CD4-positive, alpha-beta T cell treated with Interleukin-12 subunit alpha and Interleukin-12 subunit beta, for 1 hour (primary cell): ENCODE measurements around the gene ADAM21.
"Not testable (repeated sequence)": the region's sequence is repeated elsewhere in the genome, so short reads cannot be mapped to it uniquely, and the experiment has no call there.

Experiments
- DNase-seq: peaks from one replicate; pipeline ENCODE4 v3.0.0-alpha.2; 2020

ADAM21 gene

DNA sequence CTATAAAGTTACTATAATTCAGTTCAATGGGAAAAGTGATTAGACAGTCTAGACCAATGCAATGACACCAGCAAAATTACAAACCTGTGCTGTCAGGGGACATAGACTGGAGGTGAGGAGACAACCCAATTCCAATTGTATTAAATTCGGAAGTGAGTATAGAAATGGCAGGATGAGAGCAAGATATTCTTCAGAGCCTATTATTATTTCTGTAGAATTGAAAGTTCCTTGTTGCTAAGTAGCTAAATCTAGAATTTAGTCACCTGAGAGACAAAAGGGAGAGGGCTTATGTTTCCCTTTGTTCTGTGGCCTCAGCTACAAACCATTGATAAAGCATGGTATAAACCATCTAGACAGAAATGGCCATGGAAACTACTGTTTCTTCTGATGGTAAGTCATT is at the start of gene ADAM21:
TSS of gene ADAM21 (plus strand) at position 301 of the 400 bp plus-strand sequence. CDS start 5,326 bp downstream, outside the sequence.
- no peak for DNase-seq

DNA sequence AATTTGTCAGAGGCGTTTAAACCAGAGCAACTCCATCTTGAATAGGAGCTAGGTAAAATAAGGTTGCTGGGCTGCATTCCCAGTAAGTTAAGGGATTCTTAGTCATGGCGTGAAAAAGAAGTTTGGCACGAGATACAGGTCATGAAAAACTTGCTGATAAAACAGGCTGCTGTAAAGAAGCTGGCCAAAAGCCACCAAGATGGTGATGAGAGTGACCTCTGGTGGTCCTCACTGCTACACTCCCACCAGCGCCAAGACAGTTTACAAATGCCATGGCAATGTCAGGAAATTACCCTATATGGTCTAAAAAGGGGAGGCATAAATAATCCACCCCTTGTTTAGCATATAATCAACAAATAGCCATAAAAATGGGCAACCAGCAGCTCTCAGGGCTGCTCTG is 48.6 kb upstream of the ADAM21 start:
- DNase-seq, result not testable (repeated sequence)

DNA sequence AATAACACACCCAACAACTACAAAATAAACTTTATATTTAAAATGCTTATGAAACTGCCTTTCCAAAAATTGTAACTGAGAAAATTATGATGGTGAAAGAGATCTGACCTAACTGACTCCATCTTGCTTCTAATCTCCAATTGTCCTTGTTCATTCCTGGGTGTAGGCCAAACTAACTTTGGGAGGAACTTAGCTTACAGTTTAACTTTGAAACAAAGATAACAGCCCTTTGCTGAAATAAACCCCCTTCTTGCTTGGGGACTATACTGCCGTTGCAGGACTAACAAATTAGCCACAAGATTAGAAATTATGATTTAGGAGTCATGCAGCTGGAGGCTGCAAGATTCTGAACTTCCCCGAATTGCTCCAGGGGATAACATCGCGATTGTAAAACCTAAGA is 45.8 kb upstream of the ADAM21 start:
- DNase-seq, result not testable (repeated sequence)

DNA sequence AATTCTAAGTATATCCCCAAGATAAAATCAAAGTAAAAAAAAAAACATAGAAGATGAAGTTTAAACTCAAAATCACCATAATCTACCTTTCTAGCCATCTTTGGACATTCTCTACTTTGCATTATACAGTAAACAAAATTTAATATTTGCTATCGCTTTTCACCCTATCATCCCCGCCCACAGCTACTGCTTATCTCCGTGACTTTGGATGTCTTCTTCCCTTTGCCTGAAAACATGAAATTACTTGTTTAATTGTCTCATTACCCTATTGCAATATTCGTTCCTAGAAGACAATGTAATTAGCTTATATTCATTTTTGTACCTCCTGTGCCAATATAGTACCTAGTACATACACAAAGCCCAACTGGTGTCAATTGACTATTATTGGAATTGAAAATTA is 44.4 kb upstream of the ADAM21 start:
- DNase-seq, result no peak

DNA sequence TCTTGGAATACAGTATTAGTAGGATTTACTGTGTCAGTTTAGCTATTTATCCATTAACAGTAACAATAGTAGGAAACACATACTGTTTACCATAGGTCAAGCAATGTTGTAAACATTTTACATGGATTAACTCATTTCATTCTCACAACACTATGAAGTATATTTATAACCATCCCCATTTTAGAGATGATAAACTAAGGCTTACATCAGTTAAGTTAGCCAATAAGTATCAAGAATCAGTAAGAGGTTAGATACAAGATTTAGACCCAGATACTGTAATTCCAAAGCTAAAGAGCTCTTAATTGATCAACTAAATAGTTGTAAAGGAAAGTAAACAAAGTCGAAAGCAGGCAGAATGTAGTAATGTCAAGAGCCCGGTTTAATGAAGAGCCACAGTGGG is 36.2 kb upstream of the ADAM21 start:
- no peak for DNase-seq

DNA sequence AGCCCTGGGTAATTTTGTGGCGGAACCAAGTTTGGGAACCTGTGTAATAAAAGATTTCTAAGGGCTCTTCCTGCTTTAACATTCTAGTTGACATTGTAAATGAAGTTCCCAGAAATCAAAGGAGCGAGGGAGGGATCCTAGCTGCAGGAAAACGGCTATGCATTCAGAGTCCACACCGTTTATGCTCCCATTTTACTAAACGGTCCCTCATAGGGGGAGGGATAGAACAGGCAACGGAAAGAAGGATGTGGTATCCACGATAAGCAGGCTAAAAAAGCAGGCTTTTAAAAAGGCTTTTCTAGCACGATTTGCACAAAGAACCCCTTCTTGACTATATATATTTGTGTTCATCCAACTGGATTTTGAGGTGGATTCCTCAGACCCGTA is 35.6 kb upstream of the ADAM21 start:
- DNase-seq, result no peak

DNA sequence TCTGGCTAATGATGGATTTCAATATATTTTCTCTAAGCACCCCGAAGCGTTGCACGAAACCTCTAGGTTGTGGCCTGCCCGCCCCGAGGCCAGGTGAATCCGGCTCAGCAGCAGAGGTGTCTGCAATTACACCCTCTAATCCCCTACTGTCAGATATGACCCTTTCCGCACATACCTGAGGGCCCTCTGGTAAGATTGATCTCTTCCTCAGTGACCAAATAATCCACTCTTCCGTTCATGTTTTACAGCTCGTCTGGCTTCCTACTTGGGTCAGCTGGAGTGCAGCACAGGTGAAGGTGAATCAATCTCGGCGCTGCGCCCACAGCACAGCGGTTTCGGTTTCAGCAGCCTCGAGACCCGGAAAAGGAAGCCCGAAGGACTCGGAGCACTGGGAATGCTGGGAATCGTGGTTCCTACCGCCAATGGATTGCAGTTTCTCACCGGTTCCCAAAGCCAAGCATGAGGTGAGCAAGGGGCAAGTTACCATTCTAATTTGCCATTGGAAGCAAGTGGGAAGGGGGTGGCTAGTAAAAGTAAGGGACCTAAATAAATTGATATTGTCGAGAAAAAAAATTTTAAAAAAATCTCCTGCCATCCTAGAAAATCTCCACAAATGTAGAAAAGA is 35.1 kb upstream of the ADAM21 start, which contains the start of gene SYNJ2BP:
TSS of gene SYNJ2BP (minus strand) at position 366 of the 625 bp plus-strand sequence. CDS start at position 239, 127 bp downstream.
- DNase-seq, result peak; percentile 53

DNA sequence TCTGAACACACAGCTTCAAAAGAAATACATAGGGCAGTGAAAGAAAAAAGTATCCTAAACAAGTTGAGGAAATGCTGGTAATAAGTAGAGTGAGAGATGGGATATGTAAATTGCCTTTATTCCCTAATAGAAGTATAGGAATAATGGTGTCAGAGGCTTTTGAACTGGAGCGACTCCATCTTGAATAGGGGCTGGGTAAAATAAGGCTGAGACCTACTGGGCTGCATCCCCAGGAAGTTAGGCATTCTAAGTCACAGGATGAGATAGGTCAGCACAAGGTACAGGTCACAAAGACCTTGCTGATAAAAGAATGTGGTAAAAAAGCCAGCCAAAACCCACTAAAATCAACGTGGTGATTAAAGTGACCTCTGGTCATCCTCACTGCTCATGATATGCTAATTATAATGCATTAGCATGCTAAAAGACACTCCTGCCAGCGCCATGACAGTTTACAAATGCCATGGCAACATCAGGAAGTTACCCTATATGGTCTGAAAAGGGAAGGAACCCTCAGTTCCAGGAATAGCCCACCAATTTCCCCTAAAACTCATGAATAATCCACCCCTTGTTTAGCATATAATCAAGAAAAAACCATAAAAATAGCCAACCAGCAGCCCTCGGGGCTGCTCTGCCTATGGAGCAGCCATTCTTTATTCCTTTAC is 32.6 kb upstream of the ADAM21 start:
- DNase-seq, result not testable (repeated sequence)

DNA sequence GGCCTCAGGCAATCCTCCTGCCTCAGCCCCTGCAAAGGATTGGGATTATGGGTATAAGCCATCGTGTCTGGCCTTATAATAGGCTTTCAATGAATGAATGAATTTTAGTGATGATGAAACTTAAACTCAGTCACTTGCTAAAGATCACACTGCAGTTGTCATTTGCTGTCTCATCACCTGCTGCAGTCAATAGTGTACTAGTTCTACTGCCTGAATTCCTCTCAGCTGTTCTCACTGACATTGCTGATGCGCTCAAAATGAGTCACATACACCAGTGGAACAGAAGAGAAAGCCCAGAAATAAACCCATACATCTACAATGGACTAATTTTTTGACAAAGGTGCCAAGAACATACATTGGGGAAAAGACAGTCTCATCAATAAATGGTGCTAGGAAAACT is 29.4 kb upstream of the ADAM21 start:
- DNase-seq, result no peak

DNA sequence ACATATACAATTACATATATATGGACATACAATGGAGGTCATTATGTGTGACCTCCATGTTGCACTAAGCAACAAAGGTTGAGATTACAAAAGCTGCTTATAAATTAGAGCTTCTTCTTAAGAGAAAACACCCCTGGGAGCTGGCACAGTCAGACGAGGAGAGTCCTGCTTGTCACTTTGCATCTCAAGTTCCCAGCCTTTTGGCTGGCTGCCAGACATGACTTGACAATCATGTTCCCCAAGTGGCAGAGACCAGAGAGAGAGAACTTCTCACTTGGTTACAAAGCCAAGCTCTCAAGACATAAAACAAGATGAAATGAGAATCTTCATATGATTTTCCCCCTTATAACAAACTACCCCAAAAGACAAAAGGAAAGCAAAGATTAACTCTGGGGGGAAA is 26.6 kb upstream of the ADAM21 start:
- DNase-seq, result no peak

DNA sequence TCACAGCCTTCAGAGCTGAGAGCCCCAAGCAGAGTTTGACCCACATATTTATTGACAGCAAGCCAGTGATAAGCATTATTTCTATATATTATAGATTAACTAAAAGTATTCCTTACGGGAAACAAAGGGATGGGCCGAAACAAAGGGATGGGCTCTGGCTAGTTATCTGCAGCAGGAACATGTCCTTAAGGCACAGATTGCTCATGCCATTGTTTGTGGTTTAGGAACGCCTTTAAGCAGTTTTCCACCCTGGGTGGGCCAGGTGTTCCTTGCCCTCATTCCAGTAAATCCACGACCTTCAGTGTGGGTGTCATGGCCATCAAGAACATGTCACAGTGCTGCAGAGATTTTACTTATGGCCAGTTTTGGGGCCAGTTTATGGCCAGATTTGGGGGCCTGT is 25.4 kb upstream of the ADAM21 start:
- not testable (repeated sequence) for DNase-seq

DNA sequence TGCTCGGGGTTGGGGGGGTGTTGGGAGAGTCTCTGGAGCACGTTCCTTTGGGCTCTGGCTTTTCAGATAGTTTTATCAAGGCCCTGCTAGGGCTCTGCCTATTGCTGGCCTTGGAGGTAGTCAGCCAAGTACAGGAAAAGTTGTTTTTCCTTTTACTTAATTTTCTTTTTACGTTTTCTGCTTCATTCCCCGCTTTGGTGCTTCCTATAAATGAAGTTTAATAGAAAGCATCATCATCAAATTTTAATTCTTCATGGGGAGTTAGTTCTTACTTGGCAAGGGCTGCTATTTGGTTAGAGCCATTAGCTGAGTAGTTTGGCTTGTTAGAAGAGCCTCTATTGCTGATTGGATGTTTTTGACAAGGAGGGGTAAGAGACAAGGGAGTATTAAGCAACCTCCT is 15.1 kb upstream of the ADAM21 start:
- DNase-seq, result no peak

DNA sequence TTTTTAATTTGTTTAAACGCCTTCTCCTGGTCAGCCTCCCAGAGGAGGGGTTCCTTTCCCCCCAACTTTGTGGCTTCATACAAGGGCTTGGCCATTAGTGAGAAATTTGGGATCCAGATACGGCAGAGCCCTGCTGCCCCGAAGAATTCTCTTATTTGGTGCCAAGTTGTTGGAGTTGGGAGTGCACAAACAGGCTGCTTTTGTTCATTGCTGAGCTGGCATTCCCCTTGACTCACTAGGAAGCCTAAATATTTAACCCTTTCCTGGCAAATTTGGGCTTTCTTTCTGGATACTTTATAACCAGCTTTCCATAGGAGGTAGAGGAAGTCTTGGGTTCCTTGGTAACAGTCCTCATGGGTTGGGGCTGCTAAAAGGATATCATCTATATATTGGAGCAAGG is 10.3 kb upstream of the ADAM21 start:
- no peak for DNase-seq

DNA sequence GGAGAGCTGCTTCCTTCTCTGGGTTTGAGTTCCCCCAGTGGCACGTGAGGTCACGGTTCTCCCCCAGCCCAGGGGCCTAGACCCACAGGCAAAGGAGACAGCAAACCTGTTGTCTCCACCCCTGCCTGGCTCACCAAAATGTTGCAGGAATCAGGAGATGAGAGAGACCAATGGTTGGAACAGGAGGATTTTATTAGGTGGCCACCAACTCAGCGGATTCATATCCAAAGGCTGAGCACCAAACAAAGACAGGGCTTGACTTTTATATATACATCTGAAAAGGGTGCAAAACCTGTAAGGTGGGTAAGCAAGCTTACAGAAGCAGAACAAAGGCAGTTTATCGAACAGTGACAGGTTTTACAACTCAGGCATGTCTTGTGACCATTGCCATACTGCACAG is 9.2 kb upstream of the ADAM21 start:
- no peak for DNase-seq

DNA sequence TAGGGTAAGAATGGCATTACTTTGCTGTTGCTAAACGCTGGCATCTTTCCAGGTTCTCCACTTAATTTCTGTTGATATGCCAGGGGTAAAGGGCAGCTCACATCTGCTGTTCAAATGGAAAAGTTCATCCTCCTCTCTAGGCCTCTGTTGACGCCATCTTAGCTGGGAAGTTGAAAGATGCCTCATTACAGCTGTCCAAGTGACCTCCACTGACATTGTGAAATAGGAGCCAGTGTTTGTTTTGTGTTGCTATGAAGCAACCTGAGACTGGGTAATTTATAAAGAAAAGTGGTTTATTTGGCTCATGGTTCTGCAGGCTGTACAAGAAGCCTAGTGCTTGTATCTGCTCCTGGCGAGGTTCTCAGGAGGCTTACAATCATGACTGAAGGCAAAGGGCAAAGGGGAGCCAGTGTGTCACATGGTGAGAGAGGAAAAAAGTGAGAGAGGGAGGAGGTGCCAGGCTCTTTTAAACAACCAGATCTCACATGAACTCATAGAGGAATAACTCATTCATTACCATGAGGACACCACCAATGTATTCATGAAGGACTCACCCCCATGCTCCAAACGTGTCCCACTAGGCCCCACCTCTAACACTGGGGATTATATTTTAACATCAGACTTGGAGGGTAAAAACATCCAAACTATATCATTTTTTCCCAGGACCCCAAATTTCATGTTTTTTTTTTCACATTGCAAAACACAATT is 3.2 kb upstream of the ADAM21 start:
- DNase-seq, result no peak

DNA sequence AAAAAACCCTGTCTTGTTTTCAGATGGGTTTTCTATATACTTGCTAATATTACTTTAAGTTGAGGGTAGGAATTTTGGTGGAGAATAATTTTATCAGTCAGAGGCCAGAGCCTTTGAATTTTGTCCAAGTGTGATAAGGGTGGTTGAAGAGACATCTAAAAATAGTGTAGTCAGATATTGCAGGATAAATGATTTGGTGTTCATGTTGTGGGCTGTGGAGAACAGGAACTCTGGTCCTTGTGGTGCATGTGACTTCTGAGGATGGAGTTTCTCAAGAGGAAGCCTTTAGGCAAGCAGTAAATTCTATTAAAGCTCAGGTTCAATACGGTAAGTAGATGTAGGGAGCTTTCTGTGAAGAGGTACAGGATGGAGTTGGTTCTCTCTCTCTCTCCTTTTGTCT is 2.8 kb downstream of the ADAM21 start:
- no peak for DNase-seq

DNA sequence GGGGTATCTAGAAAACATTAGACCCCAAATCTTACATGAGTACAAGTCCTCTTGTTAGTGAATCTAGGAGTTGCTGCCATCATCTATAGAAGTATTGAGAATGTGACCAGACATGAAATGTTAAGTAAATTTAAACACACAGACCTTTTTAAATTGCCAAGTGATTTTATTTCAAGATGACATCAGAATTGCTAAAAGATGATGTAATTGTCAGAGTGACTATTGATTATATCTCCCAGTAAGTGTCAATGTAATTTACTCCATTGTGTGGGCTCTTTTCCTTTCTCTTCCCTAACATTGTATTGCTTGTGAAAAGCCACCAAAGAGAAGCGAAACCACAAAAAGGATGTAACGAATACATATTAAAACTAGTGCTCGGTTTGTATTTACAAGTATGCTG is 16.8 kb downstream of the ADAM21 start:
- no peak for DNase-seq

DNA sequence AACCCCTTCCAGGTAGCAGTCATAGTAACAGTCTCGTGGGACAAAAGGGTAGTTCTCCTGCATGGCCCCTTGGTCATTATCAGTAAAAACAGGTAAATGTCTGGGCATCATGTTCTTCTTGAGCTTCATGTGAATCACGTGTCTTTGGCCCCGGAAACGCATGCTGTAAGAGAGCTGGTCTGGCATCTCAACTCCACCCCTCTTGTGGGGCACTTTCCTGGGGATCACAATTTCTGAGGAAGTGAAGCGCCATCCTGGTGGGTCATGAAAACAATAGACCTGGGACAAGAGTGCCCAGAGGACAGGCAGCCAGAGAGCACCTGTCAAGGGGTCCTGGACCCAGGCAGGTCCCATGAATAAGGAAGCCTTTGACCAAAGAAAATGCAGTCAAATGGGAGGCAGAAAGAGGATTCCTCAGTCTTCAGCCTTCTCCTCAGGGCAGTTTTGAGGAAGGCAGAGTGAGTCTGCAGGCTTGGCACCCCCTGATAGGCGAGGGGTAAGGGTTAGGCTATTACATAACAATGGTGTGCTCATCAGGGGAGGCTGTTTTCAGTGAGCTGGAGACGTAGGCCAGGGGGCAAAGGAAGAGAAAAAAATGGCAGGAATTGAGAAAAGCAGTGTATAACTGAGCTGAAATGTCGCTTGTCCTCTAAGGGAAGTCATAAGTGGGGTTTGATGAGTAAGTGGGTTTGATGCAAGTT is 19.0 kb downstream of the ADAM21 start:
- DNase-seq, result not testable (repeated sequence)

DNA sequence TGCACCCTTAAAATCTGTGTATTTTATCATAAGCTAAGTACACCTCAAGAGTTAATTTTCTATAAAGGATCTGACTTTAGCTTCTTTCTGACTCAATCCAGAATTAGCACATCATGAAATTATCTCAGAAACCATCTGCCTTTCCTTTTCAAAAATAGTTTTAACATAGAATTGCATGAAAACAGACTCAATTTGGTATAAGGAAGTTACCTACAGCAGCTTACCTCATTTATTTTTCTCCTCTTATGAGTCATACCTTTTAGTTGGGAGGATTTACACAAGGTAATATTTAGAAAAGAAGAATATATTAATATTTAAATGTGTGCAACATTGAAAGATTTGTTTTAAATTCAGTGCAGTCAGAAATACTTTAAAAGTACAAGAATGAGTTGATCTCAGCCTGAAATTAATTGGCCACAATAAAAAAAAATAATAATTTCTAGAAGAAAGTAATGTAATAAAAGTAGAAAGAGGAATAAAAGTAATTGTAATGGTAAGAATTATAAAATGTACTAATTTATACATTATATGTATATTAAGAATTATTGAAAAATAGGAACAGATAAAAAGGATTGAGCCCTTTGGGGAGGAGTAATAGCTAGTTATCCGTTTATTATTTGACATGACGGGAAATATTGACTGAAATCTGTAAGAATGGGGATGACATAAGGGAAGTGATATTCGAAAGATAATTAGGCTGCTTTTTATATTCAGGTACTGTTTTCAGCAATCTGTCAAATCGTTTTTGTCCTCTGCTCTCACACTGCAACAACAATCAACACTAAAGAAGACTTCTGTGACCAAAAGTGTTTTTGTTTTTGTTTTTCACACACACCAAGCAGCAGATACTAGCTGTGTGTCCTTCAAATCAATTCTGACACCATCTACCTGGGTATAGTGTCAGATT is 20.5 kb downstream of the ADAM21 start:
- DNase-seq, result no peak

DNA sequence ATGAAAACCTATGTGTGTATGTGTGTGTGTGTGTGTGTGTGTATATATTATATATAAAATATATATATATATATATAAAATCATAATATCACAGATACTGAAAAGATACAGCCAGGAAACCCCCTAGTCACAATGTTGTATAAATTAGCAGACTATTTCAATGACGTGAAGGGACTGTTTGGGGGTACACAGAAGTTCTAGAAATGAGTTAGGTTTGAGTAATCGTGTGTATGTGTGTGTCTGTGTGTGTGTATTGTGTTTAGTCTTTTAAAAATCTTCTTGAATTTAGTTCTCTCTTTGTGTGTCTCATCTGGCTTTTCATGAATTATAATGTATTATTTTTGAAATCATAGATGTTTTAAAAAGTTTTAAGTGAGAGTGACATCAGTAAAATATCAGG is 21.9 kb downstream of the ADAM21 start:
- no peak for DNase-seq

DNA sequence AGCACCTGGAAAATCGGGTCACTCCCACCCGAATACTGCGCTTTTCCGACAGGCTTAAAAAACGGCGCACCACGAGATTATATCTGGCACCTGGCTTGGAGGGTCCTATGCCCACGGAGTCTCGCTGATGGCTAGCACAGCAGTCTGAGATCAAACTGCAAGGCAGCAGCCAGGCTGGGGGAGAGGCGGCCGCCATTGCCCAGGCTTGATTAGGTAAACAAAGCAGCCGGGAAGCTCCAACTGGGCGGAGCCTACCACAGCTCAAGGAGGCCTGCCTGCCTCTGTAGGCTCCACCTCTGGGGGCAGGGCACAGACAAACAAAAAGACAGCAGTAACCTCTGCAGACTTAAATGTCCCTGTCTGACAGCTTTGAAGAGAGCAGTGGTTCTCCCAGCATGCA is 23.5 kb downstream of the ADAM21 start:
- DNase-seq, result not testable (repeated sequence)

DNA sequence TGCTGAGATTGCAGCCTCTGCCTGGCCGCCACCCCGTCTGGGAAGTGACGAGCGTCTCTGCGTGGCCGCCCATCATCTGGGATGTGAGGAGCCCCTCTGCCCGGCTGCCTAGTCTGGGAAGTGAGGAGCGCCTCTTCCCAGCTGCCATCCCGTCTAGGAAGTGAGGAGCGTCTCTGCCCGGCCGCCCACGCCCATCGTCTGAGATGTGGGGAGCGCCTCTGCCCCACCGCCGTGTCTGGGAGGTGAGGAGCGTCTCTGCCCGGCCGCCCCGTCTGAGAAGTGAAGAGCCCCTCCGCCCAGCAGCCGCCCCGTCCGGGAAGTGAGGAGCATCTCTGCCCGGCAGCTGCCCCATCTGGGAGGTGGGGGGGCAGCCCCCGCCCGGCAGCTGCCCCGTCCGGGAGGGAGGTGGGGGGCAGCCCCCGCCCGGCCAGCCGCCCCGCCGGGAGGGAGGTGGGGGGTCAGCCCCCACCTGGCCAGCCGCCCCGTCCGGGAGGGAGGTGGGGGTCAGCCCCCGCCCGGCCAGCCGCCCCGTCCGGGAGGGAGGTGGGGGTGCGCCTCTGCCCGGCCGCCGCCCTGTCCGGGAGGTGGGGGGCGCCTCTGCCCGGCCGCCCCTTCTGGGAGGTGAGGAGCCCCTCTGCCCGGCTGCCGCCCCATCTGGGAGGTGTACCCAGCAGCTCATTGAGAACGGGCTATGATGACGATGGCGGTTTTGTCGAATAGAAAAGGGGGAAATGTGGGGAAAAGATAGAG is 25.6 kb downstream of the ADAM21 start:
- not testable (repeated sequence) for DNase-seq
